ENCODE data around the gene AGBL1.
"Not testable (repeated sequence)": the region's sequence is repeated elsewhere in the genome, so short reads cannot be mapped to it uniquely, and the experiment has no call there.

The AGBL1 gene

DNA sequence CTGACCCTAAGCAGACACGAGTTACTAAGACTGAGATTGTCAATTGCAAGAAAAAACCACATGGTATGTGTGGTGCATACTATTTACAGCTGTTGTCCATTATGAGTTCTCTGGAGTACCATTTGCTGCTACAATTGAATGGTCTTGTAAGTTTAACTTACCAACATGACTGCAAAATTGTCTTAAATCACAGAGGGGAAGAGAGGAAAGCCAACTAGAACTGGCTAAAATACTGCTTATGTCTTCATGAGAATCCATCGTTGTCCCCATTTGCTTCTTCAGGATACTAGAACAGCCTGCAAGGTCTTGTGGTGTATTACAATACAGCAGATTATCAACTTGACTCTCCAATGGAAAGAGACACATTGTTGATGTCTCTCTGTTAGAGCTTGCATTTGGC lies 313.2 kb downstream of the AGBL1 start:
- DNase-seq (ENCODE audit: low read depth in 3 of 3, low spot score in 1 of 3), result no peak

DNA sequence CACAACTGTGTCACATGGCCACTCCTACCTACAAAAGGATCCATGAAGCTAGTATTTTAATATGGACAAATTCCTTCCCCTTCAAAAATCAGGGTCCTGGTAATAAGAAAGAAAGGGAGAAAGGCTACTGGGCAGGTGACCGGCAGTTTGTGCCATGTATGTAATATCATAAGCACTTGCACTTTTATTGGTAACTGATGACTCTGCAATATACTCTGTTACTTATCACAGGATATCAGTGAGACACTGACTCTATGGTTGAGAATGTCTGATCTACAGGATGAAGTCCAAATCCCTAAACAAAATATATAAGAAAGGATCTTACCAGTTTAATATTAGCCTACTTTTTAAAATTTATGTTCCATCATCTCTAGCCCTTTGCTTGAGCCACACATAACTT lies 315.2 kb downstream of the AGBL1 start:
- DNase-seq (ENCODE audit: low read depth in 3 of 3, low spot score in 1 of 3), result no peak

DNA sequence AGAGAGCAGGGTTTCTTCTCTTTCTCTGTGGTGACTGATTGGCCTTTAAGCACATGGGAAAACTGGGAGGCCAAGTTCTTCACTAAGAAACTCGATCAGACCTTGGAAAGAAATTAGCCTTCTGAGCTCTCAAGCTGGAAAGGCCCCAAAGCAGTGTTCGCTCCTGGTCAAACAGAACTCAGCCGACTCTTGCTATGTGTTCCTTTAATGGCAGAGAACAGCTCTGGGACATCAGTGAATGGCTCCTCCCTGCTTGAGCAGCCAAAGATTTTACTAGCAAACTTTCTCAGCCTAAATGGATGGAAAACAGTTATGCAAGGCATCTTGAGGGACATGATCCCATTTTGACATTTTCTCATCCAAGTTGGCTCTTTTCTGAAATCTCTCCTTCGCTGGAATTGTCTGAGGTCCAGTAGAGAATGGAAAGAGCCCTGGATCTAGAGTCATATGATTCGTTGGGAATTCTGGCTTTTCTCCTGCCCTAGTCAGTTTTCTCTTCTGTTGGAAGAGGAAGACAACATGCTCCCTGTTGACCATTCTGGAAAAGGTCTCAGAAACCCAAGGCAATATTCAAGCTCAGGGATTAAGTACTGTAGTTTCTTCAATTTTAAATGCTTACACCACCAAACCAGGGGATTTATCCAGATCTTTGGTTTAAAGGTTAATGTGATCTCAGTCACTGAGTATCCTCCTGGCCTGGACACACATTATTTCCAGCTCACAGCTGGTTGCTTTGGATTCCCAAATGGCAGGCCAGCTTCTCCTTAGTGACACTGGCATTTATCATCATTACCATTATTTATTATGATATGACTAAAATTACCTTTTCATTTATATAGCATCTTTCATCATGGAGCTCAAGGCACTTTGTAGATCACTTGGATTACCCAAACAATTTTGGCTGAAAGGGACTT lies 319.6 kb downstream of the AGBL1 start:
- no peak for DNase-seq (ENCODE audit: low read depth in 3 of 3, low spot score in 1 of 3)

DNA sequence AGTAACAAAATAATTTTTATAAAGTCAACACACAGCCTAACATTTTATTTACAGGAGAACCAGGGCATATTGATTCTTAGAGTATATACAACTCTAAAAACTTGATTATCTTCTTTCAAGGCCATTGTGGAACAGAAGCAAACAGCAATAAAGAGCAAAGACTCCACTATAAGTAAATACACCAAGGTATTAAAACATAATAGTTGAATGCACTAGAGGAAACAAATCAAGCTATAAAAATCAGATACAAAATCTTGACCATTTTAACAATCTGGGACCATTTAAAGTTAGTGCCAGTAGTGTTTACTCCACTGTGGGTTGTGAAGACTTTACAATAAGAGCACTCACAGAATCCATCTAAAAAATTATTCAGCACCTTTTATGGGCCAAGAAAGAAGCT lies 323.6 kb downstream of the AGBL1 start:
- DNase-seq (ENCODE audit: low read depth in 3 of 3, low spot score in 1 of 3), result no peak

DNA sequence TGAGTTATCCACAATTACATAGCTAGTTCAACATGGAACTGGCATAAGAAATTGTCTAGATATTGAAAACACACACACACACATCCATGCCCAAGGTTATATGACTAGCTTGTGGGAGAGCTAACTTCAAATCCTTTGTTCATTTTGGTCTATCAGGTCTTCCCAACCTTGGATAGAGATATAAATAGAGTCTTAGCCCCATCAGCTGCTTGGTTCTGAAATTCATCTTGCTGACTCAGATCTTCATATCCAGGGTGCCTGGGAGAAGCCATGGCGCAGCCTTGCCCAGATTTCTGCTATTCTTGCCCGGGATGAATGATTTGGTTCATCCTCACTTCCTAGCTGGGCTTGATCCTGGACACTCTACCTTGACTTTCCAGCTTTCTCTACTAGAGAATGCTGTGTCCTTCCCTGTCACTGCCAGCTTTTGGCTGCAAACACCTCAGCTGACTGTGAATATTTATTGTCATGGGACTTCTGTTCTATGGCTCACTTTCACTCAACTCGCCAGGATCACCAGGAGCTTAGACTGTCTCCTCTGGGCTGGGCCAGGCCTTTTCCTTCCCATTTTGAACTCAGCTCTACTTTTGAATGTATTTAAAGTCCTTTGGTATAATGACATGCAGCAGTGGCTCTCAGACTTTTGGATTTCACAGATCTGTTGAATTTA lies 324.4 kb downstream of the AGBL1 start:
- DNase-seq (ENCODE audit: low read depth in 3 of 3, low spot score in 1 of 3), result no peak

DNA sequence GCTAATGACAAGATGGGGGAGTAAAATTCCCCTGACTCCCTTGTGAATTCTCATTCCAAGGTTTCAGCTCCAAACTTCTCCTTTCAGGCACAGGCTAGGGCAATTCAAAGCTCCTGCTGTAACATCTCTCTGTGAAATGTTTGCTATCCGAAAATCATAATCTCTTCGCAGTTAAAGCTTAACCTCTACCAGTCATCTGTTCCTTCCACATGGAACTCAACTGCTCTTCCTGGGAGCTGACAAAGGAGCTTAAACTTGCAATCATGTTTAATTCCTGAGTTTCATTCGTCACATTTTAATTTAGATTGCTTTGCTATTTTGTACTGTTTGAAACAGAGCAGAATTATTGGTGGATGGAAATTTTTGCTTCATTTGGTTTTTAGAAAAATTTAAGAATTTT lies 328.6 kb downstream of the AGBL1 start:
- no peak for DNase-seq (ENCODE audit: low read depth in 3 of 3, low spot score in 1 of 3)

DNA sequence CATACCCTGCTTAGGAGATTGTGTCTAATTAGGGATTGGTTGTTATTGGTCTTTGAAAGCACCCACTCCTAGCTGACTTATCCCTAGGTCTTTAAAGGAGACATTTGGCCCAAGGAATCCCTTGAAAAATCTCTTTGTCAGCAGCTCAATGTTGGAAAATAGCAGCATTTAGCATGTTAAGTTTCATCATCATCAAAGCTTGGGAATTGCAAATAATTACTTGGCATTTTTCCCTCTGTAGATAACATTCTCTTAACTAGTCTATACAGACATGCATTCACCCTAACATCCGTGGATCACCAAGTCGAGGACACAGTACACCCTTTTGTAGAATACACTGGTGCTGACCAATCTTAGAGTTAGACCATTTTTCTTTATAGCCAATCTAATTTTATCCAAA lies 332.2 kb downstream of the AGBL1 start:
- no peak for DNase-seq (ENCODE audit: low read depth in 3 of 3, low spot score in 1 of 3)

DNA sequence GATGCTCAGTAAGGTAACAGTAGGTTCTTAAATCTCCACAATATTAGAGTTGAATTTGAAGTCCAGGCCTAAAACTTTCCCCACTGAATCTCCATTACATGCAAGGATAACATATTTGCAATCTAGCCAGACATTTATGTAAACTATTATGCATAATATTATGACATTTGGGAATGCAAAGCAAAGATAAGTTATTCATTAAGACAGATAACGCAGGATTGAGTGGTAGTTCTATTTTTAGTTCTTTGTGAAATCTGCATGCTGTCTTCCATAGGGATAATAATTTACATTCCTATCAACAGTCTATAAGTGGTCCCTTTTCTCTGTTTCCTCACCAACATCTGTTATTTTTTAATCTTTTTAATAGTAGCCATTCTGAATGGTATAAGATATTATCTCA lies 333.5 kb downstream of the AGBL1 start:
- DNase-seq (ENCODE audit: low read depth in 3 of 3, low spot score in 1 of 3), result no peak

DNA sequence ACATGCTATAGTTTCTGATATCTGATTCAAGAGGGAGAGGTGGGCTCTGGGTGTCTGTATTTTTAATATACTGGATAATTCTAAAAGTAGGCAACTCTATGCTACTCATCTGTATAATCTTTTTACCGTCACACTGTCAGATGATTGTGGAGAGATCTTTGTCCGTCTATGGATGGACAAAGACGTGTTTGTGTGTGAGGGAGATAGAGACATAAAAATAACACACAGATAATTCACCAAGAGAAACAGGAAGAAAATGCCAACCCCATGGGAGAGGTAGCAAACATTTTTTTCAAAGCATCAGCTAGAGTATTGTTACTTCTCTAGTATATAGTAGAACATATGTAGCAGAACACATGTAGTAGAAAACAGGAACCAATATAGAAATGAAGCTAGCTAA lies 346.1 kb downstream of the AGBL1 start:
- no peak for DNase-seq (ENCODE audit: low read depth in 3 of 3, low spot score in 1 of 3)

DNA sequence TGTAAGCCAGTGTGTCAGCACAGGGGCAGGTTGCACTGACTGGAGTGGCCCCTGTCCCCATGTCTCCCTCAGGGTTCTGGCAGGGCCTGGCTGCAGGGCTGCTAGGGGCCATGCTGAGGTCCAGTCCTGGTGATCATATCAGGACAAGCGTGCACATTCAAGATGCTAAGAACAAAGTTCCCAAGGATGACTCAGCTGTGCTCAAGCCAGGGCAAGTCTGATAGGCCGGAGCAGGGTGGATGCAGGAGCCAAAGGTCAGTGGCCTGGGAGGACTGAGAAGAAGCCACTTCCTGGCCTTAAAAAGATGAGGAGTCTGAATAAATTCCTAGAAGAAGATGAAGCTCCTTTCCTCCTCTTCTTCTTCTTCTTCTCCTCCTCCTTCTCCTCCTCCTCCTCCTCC lies 353.2 kb downstream of the AGBL1 start:
- DNase-seq (ENCODE audit: low read depth in 3 of 3, low spot score in 1 of 3), result no peak

DNA sequence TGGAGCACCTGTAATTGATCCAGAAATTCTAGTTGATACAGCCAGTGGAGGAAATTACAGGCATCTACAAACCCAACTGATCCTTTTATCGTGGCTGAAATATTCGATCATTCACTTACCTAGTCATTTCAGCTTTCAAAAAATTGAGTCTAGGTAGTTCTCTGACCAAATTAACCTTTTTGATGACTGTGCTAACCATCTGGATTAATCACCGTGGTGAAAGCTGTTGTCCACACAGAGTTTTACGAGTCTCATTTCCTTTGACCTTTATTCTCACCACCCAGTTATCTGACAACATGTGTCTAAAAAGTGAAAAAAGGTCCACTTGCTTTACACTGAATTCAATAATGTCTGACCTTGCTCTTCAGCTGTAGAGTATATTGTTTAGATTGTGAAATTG lies 354.3 kb downstream of the AGBL1 start:
- DNase-seq (ENCODE audit: low read depth in 3 of 3, low spot score in 1 of 3), result no peak

DNA sequence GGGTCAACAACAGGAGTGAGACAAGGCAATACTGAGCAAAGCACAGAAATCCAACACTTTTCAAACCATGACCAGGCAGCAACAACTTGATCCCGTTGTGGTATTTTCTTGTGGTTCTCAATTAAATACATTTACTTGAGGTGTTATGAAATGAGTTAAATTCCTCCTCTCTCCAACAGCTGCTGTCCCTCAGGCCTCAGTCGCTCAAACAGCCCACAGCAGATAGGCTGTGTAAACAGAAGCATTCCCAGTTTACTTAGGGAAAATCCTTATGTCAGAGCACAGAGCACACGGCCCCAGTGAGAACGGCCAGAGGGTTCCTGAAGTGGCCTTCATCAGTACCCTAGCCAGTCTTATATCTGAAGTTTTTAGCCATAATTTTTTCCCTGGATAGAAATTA lies 359.9 kb downstream of the AGBL1 start:
- DNase-seq (ENCODE audit: low read depth in 3 of 3, low spot score in 1 of 3), result no peak

DNA sequence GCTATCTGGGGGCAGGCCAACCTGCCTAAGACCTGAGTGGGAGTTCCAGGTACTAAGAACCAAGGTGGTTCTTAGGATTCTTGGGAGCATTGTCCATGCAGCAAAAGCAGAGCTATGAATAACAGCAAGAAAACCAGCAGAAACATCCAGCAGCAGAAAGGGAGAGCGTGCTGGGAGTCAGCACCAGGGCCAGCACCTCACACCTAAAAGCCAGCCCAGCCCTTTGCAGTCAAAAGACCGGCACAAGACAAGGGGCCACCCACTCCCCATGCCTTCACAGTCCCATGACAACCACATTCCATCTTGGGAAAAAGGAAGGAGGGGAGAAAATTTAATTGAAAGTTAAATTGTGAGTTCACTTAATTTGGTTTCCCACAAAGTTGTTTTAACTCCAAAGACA lies 364.9 kb downstream of the AGBL1 start:
- DNase-seq (ENCODE audit: low read depth in 3 of 3, low spot score in 1 of 3), result no peak

DNA sequence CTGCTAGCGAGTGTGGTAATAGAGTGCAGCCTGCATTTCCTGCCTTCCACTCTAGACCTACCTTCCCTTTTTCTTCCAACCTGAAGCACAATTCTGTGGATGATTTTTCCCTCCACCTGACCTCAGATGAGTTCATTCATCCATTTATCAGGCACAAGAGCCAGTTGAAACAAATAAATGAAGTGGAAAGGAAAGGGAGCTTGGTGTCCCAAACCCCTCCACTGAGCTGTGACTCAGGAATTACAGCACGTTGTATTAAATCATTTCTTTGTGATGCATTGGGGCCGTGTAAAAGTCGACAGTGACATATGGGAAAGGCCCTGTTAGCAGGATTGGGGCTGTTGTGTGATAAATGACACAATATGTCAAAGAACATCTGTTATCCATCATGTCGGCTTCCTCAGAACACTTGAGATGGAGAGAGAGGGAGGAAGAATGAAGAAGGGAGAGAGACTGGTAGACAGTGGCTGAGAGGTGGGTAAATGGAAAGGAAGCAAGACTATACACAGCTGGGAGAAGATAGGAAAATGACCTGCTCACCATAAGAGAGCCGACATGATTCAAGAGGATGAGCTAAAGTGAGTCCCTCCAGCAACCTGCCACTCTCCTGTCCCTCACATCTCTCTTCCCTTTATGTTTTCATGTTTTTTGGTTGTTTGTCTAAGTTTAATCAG lies 366.0 kb downstream of the AGBL1 start:
- no peak for DNase-seq (ENCODE audit: low read depth in 3 of 3, low spot score in 1 of 3)

DNA sequence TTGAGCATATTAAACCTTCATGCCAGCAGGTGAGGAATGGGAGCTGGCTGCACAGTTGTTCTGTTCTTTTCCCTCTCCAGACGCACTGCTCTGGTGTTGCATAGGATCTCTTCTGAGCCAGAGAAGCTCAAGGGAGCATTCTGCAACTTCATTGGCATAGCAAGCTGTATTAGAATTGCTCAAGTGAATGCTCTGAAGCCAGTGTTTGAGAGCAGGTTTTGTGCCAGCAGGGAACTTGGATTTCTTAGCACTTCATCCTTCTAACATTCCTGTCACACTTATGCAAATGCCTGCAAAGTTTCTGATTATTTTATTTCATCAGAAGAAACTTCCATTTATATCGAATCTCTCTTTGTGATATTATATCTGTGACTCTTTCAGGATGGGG lies 366.6 kb downstream of the AGBL1 start:
- DNase-seq (ENCODE audit: low read depth in 3 of 3, low spot score in 1 of 3), result no peak

DNA sequence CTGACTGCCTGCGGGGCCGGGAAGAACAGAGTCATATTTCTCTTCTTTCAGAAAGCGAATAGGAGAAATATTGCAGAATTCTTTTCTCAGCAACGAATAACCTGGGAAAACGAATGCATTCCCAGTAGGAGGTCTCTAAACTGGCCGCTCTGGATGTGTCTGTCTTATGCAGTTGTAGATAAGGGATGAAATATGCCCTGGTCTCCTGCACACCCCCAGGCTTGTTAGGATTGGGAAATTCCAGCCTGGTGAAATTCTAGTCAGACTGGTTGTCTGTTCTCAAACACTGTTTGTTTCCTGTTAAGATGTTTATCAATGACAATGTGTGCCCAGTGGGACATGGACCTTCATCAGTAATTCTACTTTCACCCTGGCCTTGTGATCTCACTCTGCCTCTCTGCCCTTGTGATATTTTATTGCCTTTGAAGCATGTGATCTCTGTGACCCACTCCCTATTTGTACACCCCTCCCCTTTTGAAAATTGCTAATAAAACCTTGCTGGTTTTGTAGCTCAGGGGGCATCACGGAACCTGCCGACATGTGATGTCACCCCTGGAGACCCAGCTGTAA lies 385.9 kb downstream of the AGBL1 start:
- not testable (repeated sequence) for DNase-seq (ENCODE audit: low read depth in 3 of 3, low spot score in 1 of 3)

DNA sequence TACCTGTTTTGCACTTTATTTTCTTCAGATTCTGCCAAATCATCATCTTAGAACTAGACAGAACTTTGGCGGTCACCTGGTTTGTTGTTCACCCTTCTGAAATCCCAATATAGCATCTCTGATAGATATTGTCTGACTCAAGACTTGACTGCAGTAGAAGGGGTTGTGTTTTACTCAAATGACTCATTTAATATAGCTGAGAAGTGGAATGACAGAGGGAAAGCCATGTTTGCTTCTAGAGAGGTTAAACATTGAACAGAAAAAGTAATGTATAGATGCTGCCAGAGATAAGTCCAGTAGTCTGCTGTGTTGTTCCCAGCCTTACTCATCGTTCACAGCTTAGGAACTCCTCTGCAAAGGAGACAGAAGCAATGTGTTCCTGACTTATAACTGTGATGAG lies 402.0 kb downstream of the AGBL1 start:
- no peak for DNase-seq (ENCODE audit: low read depth in 3 of 3, low spot score in 1 of 3)

DNA sequence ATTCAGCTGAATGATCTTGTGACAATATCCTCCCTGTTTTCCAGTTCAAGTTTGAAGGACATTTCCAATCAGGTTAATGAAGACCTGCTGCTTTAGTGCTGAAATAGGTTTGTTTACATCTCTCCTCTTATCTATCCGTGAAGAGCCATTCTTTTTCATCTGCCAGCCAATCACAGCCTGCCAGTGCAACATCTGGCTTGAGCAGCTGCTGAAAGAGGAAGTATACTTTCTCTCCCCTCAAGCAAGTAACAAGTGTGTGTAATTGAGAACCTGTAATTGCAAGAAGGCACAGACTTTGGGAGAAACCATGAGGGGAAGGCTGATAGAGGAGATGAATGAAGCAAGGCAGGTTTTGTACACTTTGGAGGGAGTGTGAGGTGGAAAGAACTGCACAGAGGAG lies 404.3 kb downstream of the AGBL1 start:
- no peak for DNase-seq (ENCODE audit: low read depth in 3 of 3, low spot score in 1 of 3)

DNA sequence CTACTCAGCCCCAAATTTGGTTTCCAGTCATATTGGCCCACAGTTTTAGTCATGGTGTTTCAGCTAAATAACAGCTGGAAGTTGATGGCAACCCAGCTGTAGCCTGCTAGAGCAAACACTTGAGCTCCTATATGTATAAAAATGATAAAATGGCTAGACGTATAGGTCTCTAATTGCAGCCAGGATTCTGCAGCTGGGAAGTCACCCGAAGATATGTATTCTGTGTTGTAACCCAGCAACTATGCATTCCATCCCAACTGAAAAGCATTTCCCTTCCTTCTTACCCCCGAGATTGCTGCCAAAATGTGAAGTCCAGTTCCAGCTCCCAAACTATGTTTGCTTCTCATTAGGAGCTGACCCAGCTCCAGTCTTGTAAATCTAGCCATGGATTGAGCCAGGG lies 408.4 kb downstream of the AGBL1 start:
- DNase-seq (ENCODE audit: low read depth in 3 of 3, low spot score in 1 of 3), result no peak

DNA sequence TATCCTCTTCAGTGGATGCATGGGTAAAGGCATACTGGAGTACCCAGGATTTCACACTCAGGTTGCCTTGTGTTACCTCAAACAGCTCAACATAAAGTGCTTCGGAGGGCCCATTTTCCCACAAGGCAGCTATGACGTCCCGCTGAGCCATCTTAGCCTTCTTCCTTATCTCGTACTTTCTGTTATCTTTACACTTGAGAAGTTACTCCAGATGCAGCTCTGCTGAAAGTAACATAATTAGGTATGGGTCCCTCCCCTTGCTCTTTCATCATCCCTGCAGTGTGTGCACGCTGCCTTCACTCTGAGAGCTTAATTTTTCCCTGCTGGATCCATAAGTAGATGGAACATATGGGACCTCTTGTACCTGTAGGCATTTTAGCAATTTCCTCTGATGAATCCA lies 410.3 kb downstream of the AGBL1 start:
- no peak for DNase-seq (ENCODE audit: low read depth in 3 of 3, low spot score in 1 of 3)

DNA sequence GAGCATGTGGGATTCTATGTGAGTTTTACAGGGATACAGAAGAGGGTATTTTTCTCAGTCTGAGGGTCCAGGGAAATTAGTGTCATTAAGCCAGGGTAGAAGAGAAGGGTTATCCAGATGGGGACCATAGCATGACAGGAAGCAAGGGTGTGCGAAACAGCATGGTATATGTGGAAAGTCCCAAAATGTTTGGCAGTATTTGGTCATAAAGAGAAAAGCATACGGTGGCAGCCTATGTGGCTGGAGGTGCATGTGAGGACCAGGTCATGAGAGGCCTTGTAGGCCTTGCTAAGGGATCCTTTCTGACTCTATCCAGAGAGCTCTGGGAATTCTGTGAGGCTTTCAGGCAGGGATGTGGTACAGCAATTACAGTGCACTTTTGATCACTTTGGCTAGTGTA lies 411.4 kb downstream of the AGBL1 start:
- DNase-seq (ENCODE audit: low read depth in 3 of 3, low spot score in 1 of 3), result no peak

DNA sequence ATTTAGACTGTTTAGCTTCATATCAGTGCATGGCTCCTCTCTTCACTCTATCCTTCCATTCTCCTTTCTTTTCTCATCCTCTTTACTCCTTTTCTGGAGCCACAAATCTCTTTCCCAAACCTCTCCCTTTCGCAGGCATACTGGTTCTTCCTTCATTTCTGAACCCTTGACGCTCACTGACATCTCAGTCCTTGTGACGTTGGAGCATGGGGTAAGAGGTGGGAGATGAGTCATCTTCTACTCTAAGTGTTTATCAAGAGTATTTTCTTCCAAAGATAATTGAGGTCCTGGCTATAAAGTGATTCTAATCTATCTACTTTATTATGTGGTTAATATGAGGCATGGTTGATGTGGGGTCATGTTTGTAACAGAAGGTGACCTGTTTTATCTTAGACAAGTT lies 414.2 kb downstream of the AGBL1 start:
- DNase-seq (ENCODE audit: low read depth in 3 of 3, low spot score in 1 of 3), result no peak

Measured in stimulated activated CD4-positive, alpha-beta T cell treated with anti-CD3 and anti-CD28 coated beads, TNF-alpha, amount 100 ng/mL, for 1 hour (primary cell).